Urinary bladder (tissue), 4 donors: Measurements from ENCODE around the gene NHS. TPM values are rescaled to one million over a fixed set of nuclear protein-coding genes. Genes with fewer than 3 reads are reported as not detected.

ENCODE experiments used
- DNase-seq: peaks from one replicate; pipeline ENCODE4 v3.0.0-alpha.2; 2015; ENCODE audit errors: extremely low spot score
- H3K27ac ChIP-seq: one replicate; pipeline ENCODE4 v1.5.1; 2013; ENCODE audit warnings: low read depth, mild to moderate bottlenecking, moderate library complexity
- H3K36me3 ChIP-seq: one replicate; pipeline ENCODE4 v1.6.1; 2013; ENCODE audit warnings: mild to moderate bottlenecking, moderate library complexity; ENCODE audit not compliant: insufficient read depth
- H3K4me1 ChIP-seq: one replicate; pipeline ENCODE4 v1.6.1; 2013; ENCODE audit warnings: mild to moderate bottlenecking, moderate library complexity; ENCODE audit not compliant: insufficient read depth
- H3K4me3 ChIP-seq: one replicate; pipeline ENCODE4 v1.5.1; 2013; ENCODE audit warnings: low read depth, low read length
- WGBS: extraction: QIAGEN DNeasy Blood & Tissue Kit; methylation state at CpG from one replicate; pipeline ENCODE4 v1.1.7; 2013; 5-methylcytosine and 5-hydroxymethylcytosine counted together
- polyA plus RNA-seq: library from polyadenylated mRNA; stranded (reverse); fragments of 200-250 nt; gene quantifications from one replicate; pipeline ENCODE4 v1.2.3, GENCODE V29; 2013
- small RNA-seq: library from RNA; depleted of rRNA; stranded (forward); fragments of <200 nt; gene quantifications from one replicate; pipeline ENCODE3, GENCODE V24; 2014
- total RNA-seq: library from RNA; depleted of rRNA; stranded (reverse); fragments of >200 nt; gene quantifications from one replicate; pipeline ENCODE4 v1.2.3, GENCODE V29; 2014
- donor health status: healthy with polysubstance abuse.
- donor health status: healthy.

NHS gene
- total and polyA plus RNA-seq, 2 donors: 4.2 to 7.8 TPM

- WGBS: 90% methylated on average over 1 of the region's 1 CpG
- Histone ChIP-seq H3K36me3 (no peaks in the 10 kb centered on the region), H3K4me3 (no peak overlapping the region), H3K4me1 (no peaks in the 10 kb centered on the region), H3K27ac (no peak overlapping the region)
- DNase-seq: no peak
Measured at GRCh38 chrX:17759990-17760389, 385.0 kb downstream of the NHS start.

- Histone ChIP-seq H3K36me3 (no peaks in the 10 kb centered on the region), H3K27ac (no peak overlapping the region), H3K4me1 (no peaks in the 10 kb centered on the region), H3K4me3 (no peak overlapping the region)
- 10% methylated on average over 1 of the region's 1 CpG for WGBS
- DNase-seq: no peak
Measured at GRCh38 chrX:17767734-17768133, 392.7 kb downstream of the NHS start.

GRCh38 chrX:17768997-17769396 lies 394.0 kb downstream of the NHS start:
- Histone ChIP-seq H3K27ac (no peak overlapping the region), H3K36me3 (no peaks in the 10 kb centered on the region), H3K4me1 (no peaks in the 10 kb centered on the region), H3K4me3 (no peak overlapping the region)
- WGBS: 85% methylated on average over 5 of the region's 5 CpGs
- no peak for DNase-seq

GRCh38 chrX:17769701-17770269 lies 394.8 kb downstream of the NHS start:
- WGBS: 74% methylated on average over 3 of the region's 3 CpGs
- Histone ChIP-seq H3K4me1 (no peaks in the 10 kb centered on the region), H3K4me3 (no peak overlapping the region), H3K36me3 (no peaks in the 10 kb centered on the region), H3K27ac (no peak overlapping the region)
- no peak for DNase-seq

GRCh38 chrX:17773221-17773876 lies 398.3 kb downstream of the NHS start:
- no peak overlapping the region for H3K4me3 ChIP-seq
- 80% methylated on average over 8 of the region's 8 CpGs for WGBS
- H3K36me3 ChIP-seq: no peaks in the 10 kb centered on the region
- DNase-seq: no peak
- no peaks in the 10 kb centered on the region for H3K4me1 ChIP-seq
- H3K27ac ChIP-seq: no peak overlapping the region

GRCh38 chrX:17774053-17774452 lies 399.1 kb downstream of the NHS start:
- Histone ChIP-seq H3K27ac (no peak overlapping the region), H3K4me3 (no peak overlapping the region), H3K36me3 (no peaks in the 10 kb centered on the region), H3K4me1 (no peaks in the 10 kb centered on the region)
- DNase-seq: no peak
- WGBS: 94% methylated on average over 1 of the region's 1 CpG

- Histone ChIP-seq H3K36me3 (no peaks in the 10 kb centered on the region), H3K4me1 (no peaks in the 10 kb centered on the region), H3K4me3 (no peak overlapping the region), H3K27ac (no peak overlapping the region)
- no peak for DNase-seq
- WGBS: 54% methylated on average over 2 of the region's 2 CpGs
Measured at GRCh38 chrX:17778997-17779396, 404.0 kb downstream of the NHS start.

GRCh38 chrX:17779434-17779833 lies 404.4 kb downstream of the NHS start:
- no peak for DNase-seq
- H3K36me3 ChIP-seq: no peaks in the 10 kb centered on the region
- no peaks in the 10 kb centered on the region for H3K4me1 ChIP-seq
- WGBS: 90% methylated on average over 4 of the region's 4 CpGs
- H3K27ac ChIP-seq: no peak overlapping the region
- H3K4me3 ChIP-seq: no peak overlapping the region

Small RNAs within 50 kb of the gene (small RNA-seq; reads per million reads assigned to genes)
- gene MIR4768 (0.18 reads per million), gene RF01210 (not detected)
